GM21528 (cell line): ENCODE measurements around the gene SMDT1.
"Not testable (repeated sequence)": the region's sequence is repeated elsewhere in the genome, so short reads cannot be mapped to it uniquely, and the experiment has no call there.

Experiments used
- ATAC-seq: cut with Tn5 transposase; IDR thresholded peaks from one replicate; pipeline ENCODE4 v1.9.1; 2021; ENCODE audit warnings: mild to moderate bottlenecking, moderate library complexity; ENCODE audit not compliant: unreplicated experiment, low FRiP score

Gene SMDT1

GRCh38 chr22:42108848-42109247, 29.3 kb downstream of the SMDT1 start:
- no peak for ATAC-seq

DNA sequence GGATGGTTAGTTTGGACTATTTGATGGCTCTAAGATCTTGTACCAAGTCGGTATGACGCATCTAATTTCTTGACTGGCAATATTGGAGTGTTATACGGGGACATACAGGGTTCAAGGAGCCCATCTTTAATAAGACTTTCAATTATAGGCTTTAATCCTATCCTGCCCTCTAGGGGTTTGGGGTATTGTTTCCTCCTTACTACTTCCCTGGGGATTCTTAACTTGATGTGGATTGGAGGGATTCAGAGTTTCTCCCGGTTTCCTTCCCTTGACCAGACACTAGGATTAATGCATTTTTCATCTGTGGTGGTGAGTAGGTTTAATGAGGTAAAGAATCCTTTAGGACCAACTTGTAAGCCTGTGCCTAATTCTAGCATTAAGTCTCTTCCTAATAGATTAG, 32.3 kb downstream of the SMDT1 start:
- ATAC-seq: no peak

DNA sequence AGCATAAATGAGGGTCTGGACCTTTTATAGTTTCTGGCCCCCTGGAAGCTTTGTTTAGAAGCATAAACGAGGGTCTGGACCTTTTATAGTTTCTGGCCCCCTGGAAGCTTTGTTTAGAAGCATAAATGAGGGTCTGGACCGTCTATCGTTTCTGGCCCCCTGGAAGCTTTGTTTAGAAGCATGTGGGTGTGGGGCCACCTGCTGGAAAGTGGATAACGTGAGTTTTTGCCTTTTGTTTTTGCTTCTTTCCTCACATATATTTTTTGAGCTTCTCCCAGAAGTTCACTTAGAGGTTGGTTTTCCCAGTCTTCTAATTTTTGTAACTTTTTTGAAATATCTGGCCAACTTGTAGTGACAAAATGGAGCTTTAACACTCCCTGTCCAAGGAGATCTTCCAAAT, 33.3 kb downstream of the SMDT1 start:
- ATAC-seq: not testable (repeated sequence)

DNA sequence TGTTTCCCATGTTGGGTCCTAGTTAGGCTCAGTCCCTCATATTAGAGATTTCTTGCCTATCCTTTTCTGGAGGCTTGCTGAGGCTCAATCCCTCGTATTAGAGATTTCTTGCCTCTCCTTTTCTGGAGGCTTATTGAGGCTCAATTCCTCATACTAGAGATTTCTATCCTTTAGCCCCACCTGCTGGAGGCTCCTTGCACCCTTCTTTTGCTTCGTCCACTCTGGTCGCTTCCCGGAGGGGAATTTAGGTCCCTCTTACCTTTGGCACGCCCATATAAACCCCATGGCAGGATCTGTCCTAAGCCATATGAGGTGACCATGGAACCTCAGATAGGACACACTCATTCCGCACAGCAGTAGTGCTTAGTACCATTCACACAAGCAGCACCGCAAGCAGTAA, 35.2 kb downstream of the SMDT1 start:
- no peak for ATAC-seq

DNA sequence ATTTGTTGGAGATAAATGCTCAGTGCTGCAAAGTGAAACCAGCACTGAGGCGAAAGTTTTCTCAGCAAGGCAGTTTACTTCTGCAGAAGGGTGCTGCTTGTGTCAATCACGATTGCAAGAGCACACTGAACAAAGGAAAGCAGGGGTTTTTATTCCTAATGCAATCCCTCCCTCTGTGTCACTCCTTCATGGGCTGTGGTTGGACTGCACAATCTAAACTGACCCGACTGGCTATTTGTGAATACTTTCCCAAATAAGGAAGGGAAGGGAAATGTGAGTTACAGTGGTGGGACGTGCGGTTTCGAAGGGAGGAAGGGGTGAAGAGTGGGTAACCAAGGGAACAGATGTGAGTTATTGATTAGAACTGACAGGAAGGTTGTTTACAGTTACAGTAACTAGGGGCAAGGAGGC, 35.9 kb downstream of the SMDT1 start:
- not testable (repeated sequence) for ATAC-seq

DNA sequence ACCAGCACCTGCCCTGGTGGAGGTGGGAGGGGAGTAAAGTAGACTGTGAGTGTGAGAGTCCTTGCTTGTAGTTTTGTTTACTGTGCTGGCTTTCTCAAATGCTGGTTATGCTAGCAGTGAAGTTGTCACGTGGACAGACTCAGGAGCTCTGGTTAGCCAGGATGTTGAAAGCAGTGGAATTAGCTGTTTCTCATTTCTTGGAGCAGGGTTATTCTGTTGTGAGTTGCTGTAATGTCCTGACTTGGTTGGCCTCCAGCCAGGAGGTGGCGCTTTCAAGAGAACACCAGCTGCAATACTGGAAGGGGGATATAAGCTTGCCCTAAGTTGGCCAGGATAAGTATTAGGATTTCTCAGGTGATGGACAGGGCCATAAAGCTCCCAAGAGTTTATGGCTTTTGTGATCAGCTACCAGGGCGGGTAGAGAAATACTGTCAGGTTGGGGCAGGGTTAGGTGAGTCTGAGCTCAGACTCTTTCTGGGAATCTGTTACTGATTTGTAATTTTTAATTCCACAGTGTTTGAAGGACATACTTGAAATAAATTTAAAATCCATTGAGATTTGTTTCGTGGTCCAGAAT, 37.4 kb downstream of the SMDT1 start:
- ATAC-seq: no peak

DNA sequence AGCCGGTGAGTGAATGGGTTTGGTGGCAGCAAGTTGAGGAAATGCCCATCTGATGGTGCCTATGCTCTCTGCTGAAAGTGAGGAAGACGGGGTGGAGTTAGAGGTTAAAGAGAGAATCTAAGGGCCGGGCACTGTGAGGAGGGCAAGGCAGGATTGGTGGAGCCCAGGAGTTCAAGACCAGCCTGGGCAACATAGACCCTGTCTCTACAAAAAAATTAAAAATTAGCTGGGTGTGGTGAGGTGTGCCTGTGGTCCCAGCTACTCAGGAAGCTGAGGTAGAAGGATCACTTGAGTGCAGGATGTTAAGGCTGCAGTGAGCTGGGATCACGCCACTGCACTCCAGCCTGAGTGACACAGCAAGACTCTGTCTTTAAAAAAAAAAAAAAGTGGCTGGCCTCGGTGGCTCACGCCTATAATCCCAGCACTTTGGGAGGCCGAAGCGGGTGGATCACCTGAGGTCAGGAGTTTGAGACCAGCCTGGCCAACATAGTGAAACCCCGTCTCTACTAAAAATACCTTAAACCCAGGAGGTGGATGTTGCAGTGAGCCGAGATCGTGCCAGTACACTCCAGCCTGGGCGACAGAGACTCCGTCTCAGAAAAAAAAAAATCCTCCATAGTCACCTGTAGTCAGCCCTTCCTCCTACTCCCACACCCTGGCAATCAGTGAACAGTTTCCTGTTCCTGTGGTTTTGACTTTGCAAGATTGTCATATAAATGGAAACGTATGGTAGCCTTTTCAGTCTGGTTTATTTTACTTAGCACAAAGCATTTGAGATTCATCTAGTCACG, 40.9 kb downstream of the SMDT1 start:
- not testable (repeated sequence) for ATAC-seq

- not testable (repeated sequence) for ATAC-seq
Measured at GRCh38 chr22:42123529-42123928, 44.0 kb downstream of the SMDT1 start.

GRCh38 chr22:42127606-42128005, 48.1 kb downstream of the SMDT1 start:
- no peak for ATAC-seq

GRCh38 chr22:42128007-42128406, 48.5 kb downstream of the SMDT1 start:
- ATAC-seq: not testable (repeated sequence)

- not testable (repeated sequence) for ATAC-seq
Measured at GRCh38 chr22:42128776-42129694, 49.5 kb downstream of the SMDT1 start.

DNA sequence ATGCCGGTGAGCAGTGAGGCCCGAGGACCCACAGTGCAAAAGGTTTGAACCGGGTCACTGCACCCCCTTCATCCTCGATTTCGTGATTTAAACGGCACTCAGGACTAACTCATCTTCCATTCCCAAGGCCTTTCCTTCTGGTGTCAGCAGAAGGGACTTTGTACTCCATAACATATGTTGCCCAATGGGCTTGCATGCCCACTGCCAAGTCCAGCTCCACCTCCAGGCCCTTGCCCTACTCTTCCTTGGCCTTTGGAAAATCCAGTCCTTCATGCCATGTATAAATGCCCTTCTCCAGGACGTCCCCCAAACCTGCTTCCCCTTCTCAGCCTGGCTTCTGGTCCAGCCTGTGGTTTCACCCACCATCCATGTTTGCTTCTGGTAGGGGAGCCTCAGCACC, 50.7 kb downstream of the SMDT1 start:
- ATAC-seq: not testable (repeated sequence)

GRCh38 chr22:42130639-42131431, 51.3 kb downstream of the SMDT1 start, which contains the start of gene CYP2D6:
Gene CYP2D6 (minus strand): TSS chr22:42130810. CDS start chr22:42130791, 19 bp downstream.
- not testable (repeated sequence) for ATAC-seq

- ATAC-seq: no peak
Measured at GRCh38 chr22:42131562-42131961, 52.1 kb downstream of the SMDT1 start.

GRCh38 chr22:42132457-42132856, 53.0 kb downstream of the SMDT1 start:
- ATAC-seq: no peak
